MV-4-11 (cell line): ENCODE data around the gene CELSR1.
A peak's percentile ranks its signal among the peaks of the same experiment; 100 is the strongest.

ENCODE experiments used
- DNase-seq: peaks from one replicate; lab custom pipeline; 2025; lab: John Stamatoyannopoulos, UW

The CELSR1 gene, protein sequence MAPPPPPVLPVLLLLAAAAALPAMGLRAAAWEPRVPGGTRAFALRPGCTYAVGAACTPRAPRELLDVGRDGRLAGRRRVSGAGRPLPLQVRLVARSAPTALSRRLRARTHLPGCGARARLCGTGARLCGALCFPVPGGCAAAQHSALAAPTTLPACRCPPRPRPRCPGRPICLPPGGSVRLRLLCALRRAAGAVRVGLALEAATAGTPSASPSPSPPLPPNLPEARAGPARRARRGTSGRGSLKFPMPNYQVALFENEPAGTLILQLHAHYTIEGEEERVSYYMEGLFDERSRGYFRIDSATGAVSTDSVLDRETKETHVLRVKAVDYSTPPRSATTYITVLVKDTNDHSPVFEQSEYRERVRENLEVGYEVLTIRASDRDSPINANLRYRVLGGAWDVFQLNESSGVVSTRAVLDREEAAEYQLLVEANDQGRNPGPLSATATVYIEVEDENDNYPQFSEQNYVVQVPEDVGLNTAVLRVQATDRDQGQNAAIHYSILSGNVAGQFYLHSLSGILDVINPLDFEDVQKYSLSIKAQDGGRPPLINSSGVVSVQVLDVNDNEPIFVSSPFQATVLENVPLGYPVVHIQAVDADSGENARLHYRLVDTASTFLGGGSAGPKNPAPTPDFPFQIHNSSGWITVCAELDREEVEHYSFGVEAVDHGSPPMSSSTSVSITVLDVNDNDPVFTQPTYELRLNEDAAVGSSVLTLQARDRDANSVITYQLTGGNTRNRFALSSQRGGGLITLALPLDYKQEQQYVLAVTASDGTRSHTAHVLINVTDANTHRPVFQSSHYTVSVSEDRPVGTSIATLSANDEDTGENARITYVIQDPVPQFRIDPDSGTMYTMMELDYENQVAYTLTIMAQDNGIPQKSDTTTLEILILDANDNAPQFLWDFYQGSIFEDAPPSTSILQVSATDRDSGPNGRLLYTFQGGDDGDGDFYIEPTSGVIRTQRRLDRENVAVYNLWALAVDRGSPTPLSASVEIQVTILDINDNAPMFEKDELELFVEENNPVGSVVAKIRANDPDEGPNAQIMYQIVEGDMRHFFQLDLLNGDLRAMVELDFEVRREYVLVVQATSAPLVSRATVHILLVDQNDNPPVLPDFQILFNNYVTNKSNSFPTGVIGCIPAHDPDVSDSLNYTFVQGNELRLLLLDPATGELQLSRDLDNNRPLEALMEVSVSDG (N-terminal part only)

DNA sequence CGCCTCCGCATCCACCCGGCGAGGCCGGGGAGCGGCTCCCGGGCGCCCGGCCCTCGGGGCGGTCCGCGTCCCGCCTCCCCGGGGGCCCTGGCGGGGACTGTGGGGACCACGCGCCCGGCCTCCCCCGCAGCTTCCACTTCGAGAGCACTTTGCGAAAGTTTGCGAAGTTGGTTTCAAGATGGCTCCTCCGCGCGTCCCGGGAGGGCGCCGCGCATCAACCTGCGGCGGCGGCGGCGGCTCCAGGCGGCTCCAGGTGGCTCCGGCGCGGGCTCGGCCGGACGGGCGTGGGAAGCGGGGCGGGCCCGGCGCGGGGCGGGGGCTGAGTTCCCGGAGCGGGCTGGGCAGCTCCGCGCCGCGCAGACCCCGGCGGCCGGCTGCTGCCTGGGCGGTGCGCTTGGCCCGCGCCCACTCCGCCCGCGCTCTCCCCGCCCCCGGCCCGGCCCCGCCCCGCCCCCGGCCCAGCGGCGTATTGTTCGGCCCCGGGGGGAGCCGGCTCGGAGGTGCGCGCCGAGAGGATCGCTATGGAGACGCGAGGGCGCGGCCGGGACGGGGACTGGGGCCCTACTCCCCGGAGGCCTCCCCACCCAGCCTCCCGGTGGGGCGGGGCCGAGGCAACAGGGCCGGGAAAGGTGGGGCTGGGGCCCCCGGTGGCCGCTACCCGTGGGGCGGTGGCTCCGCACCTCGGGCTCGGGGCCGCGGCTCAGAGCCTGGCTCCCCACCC is at the start of gene CELSR1:
CELSR1 (minus strand) TSS at position 396 of the 721 bp plus-strand sequence. CDS start 450 bp downstream, outside the sequence.
- DNase-seq: no peak

DNA sequence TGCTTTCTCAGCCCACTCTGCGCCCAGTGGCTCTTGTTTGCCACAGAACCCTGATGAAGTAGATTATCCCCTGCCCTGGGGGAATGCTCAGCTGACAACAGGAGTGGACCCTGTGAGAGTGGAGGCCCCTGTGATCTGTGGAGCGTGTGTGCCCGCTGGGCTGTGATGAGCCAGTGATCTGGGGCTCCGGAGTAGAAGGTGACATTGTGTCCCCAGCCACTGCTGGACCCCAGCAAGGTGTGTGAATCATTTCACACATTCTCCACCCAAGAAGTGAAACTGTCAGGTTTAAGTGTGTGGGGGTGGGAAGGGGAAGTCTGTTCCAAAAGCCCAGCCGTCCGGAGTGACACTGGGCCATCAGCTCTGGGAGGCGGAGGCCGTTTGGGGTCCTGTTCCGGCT is 49.6 kb upstream of the CELSR1 start:
- no peak for DNase-seq

DNA sequence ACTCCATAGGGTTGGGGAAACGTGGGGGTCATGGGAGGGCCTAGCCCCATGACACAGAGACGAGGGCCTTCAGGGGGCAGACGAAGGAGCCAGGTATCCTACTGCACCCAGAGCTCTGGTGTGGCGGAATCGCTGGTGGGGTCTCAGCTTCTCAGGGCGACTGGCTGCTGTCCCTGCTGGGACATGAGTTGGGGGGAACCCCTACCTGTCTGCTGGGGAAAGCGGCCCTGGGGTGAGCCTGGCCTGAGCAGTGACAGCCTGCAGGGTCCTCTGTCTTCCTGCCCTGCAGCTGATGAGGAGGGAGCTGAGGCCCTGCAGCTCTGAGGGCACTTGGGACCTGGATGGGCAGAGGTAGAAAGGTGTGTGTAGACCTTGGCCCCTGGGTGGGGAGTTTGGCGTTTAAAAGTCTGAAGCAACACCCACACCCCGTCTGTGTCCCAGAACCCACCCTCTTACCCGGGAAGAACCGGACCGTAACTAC is 49.2 kb upstream of the CELSR1 start:
- no peak for DNase-seq

DNA sequence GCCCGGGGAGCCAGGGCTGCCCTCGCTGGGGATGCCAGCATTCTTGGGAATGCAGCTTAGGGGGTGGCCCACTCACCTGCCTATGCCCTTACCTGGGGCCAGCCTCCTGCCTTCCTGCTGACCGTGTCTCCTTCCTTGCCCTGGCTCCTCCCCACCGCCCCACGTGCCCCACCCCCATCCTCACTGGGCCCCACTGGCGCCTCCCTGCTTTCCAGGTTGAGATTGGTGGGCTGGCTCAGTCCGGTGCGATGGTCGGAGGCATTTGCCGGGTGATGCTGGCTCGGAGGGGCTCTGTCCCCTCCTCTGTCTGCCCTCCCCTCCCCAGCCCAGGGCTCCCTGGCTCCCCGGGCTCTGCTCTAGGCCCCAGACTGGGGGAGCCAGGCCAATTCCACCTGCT is 48.7 kb upstream of the CELSR1 start:
- DNase-seq: no peak

DNA sequence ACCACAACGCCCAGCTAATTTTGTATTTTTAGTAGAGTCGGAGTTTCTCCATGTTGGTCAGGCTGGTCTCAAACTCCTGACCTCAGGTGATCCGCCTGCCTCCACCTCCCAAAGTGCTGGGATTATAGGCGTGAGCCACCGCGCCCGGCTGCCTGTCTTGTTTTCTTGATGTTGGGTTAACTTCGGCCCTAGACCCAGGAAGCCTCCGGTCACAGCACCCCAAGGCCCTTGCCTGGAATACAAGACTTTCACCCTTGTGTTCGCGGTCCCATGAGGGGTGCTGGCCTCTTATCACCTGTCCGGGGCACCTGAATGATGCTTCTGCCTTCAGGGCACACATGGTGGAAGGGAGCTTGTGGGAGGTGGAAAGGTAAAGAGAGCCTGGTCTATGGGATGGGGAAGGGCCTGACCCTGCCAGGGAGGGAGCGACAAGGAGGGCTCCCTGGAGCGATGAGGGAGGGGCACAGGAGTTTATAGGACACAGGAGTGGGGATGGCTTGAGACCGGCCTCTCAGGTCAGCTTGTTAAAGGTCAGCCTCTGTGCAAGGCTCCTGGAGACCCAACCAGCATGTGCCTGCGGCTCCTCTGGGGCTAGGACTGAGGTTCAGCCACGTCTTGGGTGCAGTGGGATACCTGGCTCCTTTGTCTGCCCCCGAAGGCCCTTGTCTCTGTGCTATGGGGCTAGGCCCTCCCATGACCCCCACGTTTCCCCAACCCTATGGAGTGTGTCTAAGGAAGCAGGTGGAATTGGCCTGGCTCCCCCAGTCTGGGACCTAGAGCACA is 48.1 kb upstream of the CELSR1 start:
- DNase-seq: no peak

DNA sequence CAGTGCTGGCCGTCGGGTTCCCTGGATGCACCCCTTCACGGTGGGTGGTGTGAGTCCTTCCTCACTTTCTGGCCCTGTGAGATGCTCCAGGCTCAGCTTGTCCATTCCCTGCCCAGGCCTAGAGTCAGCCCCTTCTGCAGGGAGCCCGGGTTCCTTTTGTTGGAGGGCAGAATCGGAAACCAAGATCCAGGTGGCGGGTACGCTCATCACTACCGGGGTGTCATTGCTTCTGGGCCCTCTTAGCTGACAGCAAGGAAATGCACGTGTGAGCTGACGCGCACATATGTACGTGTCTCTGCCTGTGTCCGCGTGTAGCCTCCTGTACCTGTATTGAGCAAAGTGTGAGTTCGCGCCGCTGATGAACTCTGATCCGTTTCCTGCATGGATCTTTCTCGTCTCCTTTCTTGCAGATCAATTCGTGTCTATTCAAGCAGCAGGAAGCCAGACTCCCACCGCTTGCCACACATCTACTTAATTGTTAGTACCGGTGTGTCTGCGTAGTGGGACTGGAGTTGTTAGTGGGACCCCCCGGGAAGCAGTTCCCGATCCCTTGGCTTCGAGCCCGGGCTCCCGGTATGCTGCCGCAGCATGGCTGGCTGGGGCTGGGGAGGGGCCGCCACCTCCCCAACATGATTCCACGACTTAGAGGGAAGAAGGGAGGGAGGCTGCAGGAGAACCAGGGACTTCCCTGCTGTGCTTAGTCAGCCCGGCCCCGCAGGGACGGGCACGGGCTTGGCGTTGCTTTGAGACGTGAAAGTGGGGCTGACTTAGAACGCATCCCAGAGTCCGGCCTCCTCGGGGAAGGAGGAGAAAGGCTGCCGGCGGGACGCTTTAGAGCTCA is 46.9 kb upstream of the CELSR1 start:
- DNase-seq: no peak

DNA sequence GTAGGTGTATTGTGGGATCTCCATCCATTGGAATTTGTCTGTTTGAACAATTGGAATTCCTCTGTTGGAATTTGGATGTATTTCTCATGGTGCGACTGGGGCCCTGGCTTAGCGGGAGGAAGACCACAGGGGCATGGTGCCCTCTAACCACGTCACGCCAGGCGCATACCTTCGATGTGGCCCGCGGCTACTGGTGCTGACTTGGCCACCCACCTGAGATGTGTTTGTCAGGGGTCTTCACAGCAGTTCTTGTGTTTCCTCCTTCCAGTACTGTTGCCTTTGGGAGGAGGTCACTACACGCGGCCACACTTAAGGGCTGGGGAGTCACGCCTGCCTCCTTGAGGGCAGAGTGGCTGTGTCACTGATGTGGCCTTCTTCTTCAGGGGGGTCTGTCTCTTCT is 46.2 kb upstream of the CELSR1 start:
- no peak for DNase-seq

DNA sequence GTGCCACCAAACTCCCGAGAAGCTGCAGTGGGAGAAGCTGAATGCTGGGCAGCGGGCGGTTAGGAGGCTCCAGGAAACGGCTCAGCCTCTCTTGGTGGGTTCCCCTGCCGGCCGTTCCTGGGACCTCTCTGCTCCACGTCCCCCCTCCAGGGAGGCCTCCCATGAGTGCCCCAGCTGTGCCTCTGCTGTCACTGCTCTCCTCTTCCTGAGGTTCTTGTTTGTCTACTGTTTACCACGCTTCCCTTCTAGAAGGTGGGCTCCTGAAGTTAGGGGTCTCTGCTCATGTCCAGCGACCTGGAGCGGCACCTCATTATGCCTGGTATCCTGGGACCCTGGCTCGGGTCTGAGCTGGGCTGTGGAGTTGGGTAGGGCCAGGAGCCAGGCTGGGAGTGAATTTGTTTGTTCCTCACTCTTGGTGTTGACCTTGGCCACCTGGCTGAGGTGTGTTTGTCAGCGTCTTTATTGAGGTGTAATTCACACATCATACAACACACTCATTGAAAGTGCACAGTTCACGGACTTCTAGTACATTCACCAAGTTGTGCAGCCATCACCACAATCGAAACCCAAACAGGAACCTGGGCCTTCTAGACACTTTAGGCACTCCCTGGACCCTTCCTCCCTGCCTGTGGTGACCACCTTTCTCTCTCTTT is 45.0 kb upstream of the CELSR1 start:
- peak; percentile 24 for DNase-seq

DNA sequence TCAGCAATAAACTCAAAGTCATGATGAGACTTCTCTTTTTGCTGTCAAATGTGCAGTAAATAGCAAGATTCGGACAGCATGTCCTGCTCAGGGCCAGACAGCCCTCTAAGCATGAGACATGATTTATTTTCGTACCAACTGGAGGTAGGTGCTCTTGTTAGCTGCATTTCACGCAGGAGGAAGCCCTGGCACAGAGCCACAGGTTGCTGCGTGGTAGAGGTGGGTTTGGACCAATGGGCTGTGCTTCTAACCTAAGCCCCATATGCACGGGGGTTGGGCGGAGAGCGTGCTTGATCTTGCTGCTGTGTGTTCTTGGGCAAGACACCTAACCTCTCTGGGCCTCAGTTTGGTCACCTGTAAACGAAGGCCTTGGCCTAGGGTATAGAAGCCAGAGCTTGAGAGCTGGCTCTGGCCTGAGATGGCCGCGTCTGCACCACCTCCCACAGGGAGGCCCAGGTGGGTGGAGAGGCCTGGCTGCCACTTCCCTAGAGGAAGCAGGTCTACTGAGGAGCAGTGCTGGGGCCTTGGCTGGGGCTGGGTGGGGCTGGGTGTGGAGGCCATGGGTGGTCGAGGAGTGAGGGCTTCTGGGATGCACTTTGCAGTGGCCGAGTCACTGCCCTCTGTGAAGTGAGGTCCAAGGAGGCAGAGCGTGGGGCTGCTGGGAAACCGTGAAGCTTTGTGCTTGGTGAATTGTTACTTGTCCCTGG is 44.3 kb upstream of the CELSR1 start:
- DNase-seq: no peak

DNA sequence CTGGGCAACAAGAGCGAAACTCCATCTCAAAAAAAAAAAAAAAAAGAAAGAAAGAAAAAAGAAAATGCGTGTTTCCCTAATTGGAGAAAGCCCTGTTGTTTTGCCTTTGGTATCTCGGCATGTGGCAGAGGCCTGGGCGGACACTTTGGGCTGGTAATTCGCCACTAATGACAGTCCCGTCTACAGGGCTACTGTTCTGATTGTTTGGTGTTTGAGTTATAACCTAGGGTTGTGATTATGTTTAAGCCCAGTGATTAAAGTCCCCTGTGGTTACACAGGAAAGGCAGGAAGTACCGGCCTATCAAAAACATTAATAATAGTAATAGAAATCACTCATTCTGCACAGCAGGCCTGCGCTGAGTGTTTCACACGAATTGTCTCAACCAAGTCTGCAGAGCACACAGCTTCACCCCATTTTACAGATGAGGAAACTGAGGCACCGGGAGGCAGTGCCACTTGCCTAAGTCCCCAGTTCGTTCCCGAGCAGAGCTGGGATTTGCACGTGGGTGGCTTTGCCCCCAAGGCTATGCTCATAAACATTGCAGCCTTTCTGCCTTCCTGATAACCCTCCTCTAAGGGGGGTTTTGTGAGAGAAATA is 43.6 kb upstream of the CELSR1 start:
- no peak for DNase-seq

DNA sequence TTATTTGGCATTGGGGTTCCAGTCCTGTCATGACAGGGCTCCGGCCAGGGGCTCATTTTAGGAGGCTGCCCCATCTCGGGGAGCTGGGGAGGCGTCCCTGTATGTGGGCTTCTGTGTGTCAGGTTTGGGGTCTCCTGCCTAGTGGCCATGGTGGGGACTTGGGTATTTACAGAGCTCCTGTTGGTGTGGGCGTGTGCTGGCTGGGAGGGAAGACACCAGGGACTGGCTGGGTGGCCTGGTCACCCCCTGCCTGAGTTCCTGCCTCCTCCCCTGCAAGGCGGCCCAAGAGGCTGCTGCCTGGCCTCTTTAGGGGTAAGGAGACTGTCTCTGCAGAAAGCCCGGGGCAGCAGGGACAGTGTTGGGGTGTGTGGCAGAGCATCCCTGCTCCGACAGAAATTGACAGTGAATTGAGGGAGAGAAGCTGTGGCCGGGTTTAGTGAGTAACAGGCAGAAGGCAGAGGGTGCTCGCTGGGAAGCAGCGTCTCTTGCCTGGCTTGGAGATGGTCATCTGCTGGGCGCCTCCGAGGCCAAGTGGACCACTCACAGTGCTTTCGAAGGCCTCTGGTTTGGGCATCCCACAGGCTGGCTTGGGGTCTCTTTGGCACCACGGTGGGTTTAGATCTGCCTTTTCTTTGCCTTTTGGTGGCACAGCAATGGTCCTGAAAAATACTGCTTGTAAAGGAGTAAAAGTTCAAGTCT is 42.5 kb upstream of the CELSR1 start:
- DNase-seq: no peak

DNA sequence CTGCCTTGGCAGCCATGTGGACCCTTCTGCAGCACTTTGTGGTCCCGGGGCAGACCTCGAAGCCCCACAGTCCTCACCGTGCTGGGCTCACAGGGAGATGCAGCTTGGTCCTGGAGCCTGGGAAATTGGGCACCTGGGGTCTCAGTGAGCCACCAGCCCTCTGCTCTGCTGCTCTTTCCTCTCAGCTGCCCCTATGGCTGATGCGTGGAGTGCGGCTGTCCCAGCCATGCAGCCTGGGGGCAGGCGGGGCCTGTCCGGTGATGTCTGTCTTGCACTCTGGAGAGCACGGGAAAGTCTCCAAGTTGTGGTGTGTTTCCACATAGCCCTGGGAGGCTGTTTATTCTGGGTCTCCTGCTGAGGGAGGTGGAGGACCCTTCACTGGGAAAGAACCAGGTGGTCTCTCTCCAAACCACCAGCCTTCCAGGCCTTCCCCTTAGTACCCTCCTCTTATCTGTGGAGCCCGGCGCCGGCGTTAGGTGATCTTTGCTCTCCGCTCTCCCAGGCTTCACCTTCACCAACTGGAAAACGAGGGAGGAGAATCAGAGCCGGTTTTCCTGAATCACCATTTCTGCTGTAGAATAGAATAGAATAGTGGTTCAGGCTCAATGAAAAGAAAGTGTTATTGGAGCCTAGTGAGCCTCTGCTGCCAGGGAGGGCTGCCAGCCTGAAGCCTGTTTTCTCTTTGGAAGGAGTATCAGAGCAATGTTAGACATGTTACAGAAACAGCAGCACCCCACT is 41.6 kb upstream of the CELSR1 start:
- DNase-seq: peak; percentile 25

DNA sequence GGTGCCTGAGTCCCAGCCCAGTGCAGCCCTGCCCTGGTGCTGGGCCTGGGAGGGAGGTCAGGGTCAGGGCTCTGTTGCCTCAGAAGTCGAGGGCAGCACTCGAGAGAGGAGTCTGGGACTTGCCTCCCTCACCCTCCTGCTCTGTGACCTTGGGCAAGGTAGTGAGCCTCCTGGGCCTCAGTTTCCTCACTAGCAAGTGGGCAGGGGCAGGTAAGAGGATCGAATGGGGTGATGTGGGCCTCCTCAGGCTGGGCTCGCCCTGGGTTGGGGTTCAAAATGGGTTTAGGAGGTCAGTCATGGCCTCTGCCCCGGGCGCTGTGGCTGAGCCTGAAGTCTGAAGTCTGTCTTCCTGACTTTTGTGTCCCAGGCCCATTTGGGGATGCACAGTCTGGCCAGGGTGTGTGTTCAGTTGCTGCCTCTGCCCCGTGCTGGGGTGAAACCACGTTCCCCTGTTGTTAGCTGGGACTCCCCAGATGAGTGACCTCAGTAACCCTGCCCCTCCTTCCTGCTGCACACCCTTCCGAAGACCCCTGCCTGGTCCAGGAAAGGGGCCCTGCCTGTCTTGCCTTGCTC is 40.9 kb upstream of the CELSR1 start:
- DNase-seq: no peak

DNA sequence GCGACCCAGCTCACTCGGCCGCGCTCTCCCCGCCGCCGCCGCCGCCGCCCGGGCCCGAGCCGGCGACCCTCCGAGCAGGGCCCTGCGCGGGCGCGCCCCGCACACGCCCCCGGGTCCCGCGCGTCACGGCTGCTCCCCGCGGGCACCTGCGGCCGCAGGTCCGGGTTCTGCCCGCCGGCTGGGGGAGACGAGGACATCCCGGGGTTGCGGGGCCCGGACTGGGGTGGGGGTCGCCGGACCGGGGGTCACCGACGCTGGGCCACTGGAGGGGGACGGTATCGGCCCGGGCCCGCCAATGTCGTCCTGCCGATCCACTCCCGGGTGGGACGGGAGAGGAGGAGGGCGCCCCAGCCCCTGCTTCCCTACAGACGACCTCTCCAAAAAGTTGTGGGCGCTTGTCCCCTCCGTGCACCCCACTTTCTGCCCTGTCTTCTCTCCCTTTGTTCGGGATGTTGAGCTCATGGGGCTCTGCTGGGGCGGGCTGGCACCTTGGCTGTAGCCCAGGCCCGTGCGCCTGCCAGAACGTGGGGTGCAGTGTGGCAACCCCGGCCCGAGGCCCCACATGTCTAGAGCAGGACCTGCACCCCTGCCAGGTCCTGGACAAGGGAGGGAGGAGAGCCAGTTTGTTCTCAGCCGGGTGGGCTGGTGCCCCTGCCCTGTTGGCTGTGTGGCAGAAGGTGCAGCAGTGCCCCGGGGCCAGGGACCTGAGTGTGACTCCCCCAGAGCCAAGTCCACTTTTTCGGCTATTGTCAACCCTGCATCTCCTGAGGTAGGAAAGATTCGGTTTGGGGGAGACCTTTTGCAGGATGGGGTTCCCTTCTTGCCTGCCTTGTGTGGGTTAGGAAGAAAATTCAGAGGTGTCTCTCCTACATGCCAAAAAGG is 40.2 kb upstream of the CELSR1 start:
- no peak for DNase-seq

DNA sequence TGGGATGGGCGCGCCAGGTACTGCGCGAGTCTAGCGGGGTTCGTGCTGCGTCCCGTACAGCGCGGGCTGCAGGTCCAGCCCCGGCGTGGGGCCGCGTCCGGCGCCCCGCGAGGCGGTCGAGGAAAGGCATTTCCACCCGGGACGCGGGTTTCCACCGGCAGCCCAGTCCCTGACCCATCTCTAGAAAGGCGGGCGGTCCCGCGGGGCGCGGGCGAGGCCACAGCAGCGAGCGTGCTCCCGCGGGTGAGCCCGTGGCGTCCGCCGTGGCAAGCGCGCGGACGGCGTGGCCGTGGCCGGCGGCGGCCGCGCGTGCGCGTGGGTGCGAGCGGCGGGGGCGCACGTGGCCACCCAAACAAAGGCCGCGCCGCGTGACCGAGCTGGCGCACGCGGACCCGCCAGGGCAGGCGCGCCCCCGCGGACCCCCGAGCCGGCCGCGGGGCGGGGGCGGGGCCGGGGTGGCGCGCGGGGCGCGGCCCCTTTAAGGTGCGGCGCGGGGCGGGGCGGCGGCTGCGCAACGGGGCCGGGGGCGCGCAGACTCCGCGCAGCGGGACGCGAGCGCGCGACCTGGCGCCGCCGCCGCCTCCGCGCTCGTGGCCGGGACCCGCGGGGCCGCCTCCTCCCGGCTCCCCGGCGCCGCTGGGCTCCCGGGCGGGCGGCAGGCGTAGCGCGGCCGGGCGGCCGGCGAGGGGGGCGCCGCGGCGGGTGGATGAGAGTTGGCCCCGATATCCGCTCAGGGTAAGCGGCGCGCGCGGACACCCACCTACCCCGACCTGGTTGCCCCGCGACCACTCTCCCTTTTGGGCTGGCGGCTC is 39.3 kb upstream of the CELSR1 start:
- DNase-seq: peak; percentile 60
